Lower leg skin (tissue), 3 donors: ENCODE results near the gene ZBTB32.

ENCODE experiments used
- CTCF ChIP-seq, 3 donors: fragments of 450-650 bp; IDR thresholded peaks; one replicate each; pipeline ENCODE4 v1.5.1; 2016; ENCODE audit warnings: antibody characterized with exemption in 3 of 3, mild to moderate bottlenecking in 3 of 3, moderate library complexity in 2 of 3
- POLR2A ChIP-seq, 2 donors: fragments of 450-650 bp; IDR thresholded peaks; one replicate each; pipeline ENCODE4 v1.6.1; 2016 to 2017; ENCODE audit warnings: antibody characterized with exemption in 2 of 2, mild to moderate bottlenecking in 1 of 2, moderate library complexity in 1 of 2

- TF ChIP-seq CTCF (IDR thresholded peaks at IDR 0.05) = no peak
- no peak for TF ChIP-seq POLR2A (IDR thresholded peaks at IDR 0.05)
Observed at GRCh38 chr19:35727053-35727955, 22.9 kb downstream of the ZBTB32 start.
